Raji (cell line): ENCODE results near the gene GRM1.

Source experiments
- POLR2A ChIP-seq: IDR thresholded peaks from 2 replicates; pipeline ENCODE4 v1.6.1; 2011; ENCODE audit warnings: low read depth, low read length, control low read depth; ENCODE audit not compliant: insufficient read depth

Gene GRM1

DNA sequence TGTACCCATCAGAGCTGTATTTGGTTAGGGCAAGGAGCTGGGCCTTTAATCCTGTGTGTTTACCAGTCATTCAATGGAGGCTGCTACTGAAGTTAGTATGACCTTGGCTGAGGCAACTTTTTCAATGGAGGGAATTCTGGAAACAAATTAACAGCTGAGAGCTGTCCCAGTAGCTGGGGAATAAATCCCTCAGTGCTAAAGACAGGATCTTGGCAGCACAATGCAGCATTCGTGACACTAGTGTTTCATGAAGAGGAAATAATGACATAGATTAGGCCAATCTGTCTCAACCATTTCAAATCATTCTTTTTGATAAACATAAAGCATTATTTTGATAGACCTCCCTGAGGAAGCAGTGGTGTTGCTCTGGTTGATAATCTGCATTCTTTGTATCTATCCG lies 42.9 kb downstream of the GRM1 start:
- no peak for TF ChIP-seq POLR2A

GRCh38 chr6:146077992-146078391 lies 49.1 kb downstream of the GRM1 start:
- no peak for TF ChIP-seq POLR2A

- no peak for TF ChIP-seq POLR2A
Measured at GRCh38 chr6:146087386-146087785, 58.5 kb downstream of the GRM1 start.

GRCh38 chr6:146090474-146090873 lies 61.6 kb downstream of the GRM1 start:
- no peak for TF ChIP-seq POLR2A

DNA sequence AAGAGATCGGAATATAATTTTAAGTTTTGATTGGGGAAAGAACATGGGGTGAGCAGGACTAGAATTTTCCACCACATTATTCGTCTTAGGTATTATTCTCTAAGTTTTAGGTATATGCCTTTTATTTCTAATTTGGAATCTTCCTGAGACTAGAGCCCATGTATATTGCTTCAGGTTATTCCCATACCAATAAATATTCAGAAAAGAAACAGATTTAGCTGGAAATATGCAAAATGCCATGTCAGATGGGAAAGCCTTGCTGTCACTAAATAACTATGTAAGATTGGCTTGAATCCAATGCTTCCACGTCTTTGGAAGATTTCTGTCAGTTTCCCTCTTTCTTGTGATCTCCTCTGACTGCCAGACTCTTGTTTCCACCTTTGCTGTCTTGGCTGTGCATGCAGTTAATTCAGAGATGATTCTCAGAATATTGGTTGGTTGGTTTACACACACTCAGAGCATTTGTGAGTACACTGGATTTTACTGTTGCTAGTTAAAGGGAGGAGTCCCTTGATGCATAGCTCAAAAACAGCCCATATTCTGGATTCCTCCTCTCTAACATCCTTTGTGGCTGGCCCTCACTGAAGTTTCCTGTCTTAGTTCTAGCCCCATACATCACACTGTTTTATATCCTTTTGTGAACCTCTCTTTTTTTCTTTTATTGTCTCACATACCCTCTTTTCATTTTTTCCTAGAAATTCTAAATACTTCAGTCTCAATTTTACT lies 64.3 kb downstream of the GRM1 start:
- no peak for TF ChIP-seq POLR2A

- no peak for TF ChIP-seq POLR2A
Measured at GRCh38 chr6:146095481-146095880, 66.6 kb downstream of the GRM1 start.

- no peak for TF ChIP-seq POLR2A
Measured at GRCh38 chr6:146097586-146097985, 68.7 kb downstream of the GRM1 start.

DNA sequence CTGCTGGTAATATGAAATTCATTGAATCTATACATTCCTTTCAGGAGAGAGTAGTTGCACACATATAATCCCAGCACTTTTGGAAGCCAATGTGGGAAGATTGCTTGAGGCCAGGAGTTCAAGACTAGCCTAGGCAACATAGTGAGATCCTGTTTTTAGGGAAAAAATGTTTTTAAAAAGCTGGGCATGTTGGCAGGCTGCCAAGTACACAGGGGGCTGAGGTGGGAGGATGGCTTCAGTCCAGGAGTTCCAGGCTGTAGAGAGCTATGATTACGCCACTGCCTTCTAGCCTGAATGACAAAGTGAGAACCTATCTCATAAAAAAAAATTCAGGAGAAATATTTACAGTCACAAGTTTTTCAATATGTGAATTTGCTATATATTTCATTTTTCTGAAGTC lies 71.9 kb downstream of the GRM1 start:
- TF ChIP-seq POLR2A, result no peak

- no peak for TF ChIP-seq POLR2A
Measured at GRCh38 chr6:146103416-146104072, 74.7 kb downstream of the GRM1 start.

DNA sequence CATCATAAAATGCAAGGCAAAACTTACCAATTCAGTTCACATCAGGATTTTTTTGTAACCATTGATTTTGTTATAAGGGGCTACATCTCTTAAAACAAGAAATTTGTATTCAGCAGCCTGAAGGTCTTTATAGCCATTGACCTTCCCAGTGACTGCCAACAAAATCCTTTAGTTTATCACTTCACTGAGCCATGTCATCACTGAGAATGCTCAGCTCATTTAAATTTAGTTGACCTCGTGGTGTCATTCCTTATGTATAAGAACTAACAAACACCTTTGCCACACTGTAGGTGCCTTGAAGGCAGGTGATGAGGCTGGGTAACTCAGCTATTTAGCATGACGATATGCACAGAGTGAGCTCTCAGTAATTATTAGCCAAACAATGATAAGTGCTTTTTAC lies 77.7 kb downstream of the GRM1 start:
- no peak for TF ChIP-seq POLR2A

- no peak for TF ChIP-seq POLR2A
Measured at GRCh38 chr6:146110990-146111389, 82.1 kb downstream of the GRM1 start.

DNA sequence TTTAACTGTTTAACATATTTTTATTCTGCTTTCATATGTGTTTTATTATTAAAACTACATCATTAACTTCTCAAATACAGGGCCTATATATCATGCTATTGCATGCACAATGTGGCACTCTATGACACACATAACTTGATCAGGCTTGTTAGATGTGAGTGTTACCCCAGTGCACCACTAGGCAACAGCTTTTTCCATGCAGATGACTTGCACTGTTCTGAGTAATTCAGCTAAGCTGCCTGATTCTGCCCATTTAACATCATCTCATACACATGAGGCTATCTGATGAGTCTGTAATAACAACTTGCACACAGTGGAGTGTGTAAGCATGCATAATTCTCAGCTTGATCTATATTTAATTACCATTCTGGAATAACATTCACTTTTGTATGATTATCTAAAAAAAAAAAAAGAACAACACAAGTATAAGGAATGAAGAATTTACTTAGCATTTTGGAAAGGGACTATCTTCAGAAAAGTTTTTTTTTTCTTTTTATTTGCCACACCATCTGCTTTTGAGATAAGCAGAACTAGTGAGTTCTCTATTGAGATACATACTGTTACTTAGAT lies 83.1 kb downstream of the GRM1 start:
- TF ChIP-seq POLR2A, result no peak

DNA sequence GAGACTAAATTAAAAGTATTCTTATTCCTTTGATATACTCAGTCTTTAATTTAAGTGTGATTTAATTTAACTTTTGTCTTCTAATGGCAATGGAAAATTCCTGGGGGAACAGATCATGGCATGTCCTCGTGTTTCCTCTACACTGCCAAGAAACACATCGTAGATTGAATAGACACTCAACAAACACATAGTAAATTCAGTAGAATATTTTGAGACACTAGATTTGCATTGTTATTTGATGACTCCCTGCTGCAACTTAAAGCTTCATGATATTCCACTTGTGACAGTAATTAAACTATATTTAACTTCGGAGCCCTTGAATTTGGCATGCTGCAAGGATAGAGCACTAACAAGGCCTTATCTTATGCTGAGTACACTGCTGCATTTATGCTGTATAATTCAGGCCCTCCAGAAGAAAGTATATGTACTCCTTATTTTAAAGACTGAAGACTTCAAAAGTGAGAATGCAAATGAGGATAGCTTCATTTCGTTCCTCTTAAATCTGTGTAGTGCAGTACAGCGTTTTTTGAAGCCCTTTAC lies 84.3 kb downstream of the GRM1 start:
- TF ChIP-seq POLR2A, result no peak

DNA sequence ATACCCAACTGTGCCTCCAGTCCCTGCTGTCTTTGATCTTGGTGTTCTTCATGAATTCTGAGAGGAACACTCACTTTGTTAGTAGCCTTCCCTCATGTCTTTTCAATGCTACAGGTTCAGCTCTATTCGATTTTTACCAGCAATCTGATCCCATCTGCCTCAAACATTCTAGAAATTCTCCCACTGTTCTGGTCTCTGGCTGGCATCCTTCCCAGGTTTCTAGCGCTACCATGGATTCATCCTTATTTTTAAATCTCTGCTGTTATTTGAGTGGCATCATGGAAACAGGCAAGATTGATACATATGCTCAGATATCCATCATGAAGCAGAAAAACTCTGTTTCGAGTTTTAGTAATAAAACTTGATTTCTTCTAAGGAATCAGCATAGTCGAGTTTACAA lies 94.8 kb downstream of the GRM1 start:
- no peak for TF ChIP-seq POLR2A

DNA sequence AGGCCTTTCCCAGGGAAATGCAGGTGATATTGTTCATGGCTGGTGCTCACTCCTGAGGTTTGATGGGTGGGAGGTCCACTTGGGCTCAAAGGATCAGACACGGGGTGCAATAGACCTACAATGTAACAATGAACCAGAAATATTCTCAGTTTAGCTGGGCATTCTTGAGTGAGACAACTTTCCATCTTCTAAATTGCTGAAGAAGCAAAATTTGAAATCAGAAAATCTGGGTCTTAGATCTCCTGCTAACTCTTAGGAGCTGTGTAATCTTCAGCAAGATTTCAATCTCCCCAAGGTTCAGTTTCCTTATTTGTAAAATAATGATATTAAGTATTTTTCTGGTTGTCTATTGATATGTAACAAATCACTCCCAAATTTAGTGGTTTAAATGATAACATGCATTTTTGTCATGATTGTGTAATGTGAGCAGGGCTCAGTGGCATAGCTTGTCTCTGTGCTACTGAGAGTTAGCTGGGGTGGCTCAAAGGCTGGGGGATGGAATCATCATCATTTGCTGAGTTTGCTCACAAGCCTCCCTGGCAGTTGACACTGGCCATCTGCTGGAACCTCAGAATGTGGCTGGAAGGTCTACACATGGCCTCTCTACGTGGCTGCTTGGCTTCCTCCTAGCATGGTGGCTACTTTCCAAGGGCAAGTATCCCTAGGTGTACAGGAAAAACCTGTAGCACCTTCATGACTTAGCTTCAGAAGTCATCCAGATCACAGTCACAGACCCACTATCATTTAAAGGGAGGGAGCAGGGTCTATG lies 98.8 kb downstream of the GRM1 start:
- TF ChIP-seq POLR2A, result no peak
